ENCODE results near the gene MPRIP.

DNA sequence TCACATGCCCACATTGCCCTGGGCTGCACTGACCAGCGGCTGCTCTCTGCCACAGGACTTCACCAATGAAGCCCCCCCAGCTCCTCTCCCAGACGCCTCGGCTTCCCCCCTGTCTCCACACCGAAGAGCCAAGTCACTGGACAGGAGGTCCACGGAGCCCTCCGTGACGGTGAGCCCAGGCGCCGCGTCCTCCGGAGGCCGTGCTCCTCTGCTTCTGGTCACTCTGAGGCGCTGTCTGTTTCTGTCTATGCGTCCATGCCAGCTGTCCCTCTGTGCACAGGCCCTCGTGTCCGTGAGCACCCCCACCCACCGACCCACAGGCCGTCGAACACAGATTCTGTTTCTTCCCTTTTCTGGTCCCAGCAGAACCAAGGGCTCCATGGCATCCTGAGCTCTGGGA is 101.2 kb downstream of the MPRIP start:
- TF ChIP-seq, protein P1, sequence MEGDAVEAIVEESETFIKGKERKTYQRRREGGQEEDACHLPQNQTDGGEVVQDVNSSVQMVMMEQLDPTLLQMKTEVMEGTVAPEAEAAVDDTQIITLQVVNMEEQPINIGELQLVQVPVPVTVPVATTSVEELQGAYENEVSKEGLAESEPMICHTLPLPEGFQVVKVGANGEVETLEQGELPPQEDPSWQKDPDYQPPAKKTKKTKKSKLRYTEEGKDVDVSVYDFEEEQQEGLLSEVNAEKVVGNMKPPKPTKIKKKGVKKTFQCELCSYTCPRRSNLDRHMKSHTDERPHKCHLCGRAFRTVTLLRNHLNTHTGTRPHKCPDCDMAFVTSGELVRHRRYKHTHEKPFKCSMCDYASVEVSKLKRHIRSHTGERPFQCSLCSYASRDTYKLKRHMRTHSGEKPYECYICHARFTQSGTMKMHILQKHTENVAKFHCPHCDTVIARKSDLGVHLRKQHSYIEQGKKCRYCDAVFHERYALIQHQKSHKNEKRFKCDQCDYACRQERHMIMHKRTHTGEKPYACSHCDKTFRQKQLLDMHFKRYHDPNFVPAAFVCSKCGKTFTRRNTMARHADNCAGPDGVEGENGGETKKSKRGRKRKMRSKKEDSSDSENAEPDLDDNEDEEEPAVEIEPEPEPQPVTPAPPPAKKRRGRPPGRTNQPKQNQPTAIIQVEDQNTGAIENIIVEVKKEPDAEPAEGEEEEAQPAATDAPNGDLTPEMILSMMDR (IDR thresholded peaks at IDR 0.05) = no peak
- TF ChIP-seq POLR2A (IDR thresholded peaks at IDR 0.05) = no peak
